Spleen (tissue), 7 donors: Measurements from ENCODE around the gene AQP2.

Source experiments
- CTCF ChIP-seq, 11 experiments: fragments of 200-600 bp in 7 of 11; fragments of 450-650 bp in 4 of 11; sonication (generic) in 4 of 11; IDR thresholded peaks in 8 of 11; conservative IDR thresholded peaks in 3 of 11; 1 replicate in 7 of 11; 2 replicates in 4 of 11; pipeline versions ENCODE4 v1.4.0 to v1.8.0; 2016 to 2021; ENCODE audit warnings: antibody characterized with exemption in 11 of 11, inconsistent platforms in 4 of 11, mild to moderate bottlenecking in 1 of 11
- POLR2A ChIP-seq, 3 donors: fragments of 450-650 bp; IDR thresholded peaks; one replicate each; pipeline ENCODE4 v1.5.1; 2017; ENCODE audit warnings: antibody characterized with exemption in 3 of 3, mild to moderate bottlenecking in 1 of 3
- POLR2AphosphoS5 ChIP-seq, 3 donors: sonication (generic); formaldehyde crosslinking; IDR thresholded peaks; one replicate each; pipeline ENCODE4 v1.5.1; 2017; ENCODE audit warnings: antibody characterized with exemption in 3 of 3
- donor health status: DM: no; HTN: no; CAD: no; lungs with moderate emphysema.
- donor health status: DM: no; HTN: no; CAD: no.
- donor health status: DM: no; HTN: no; CAD: no.

DNA sequence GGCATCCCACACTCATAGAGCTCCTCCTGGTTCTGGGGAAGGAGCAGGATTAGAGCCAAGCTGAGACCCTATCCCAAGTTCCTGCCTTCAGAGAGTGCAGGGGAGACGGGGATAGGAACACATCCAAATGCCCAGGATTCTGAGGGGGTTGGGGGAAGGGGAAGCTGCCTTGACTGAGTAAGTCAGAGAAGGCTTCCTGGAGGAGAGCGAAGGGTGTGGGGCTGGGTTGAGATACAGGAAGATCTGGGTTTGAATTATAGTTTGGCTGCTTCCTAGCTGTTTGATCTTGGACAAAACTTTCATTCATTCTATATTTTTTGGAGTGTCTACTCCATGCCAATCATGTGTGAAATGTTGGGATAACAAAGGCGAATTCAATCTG lies 8.0 kb upstream of the AQP2 start:
- TF ChIP-seq CTCF (IDR thresholded peaks at IDR 0.05 in 8 of 11, conservative IDR thresholded peaks at IDR 0.05 in 3 of 11) (no peak), POLR2AphosphoS5 (IDR thresholded peaks at IDR 0.05) (no peak), POLR2A (IDR thresholded peaks at IDR 0.05) (no peak)
